ENCODE measurements around the gene DYDC2. TPM values are rescaled to one million over a fixed set of nuclear protein-coding genes. Genes with fewer than 3 reads are reported as not detected.
A peak's percentile ranks its signal among the peaks of the same experiment; 100 is the strongest.

The DYDC2 gene
- total and polyA plus RNA-seq, 9 of the 15 experiments (the other 6 are each of a cell fraction or from before 2014, with no cell fraction given): 0.06 to 0.34 (median 0.15) TPM; not detected in 5

DNA sequence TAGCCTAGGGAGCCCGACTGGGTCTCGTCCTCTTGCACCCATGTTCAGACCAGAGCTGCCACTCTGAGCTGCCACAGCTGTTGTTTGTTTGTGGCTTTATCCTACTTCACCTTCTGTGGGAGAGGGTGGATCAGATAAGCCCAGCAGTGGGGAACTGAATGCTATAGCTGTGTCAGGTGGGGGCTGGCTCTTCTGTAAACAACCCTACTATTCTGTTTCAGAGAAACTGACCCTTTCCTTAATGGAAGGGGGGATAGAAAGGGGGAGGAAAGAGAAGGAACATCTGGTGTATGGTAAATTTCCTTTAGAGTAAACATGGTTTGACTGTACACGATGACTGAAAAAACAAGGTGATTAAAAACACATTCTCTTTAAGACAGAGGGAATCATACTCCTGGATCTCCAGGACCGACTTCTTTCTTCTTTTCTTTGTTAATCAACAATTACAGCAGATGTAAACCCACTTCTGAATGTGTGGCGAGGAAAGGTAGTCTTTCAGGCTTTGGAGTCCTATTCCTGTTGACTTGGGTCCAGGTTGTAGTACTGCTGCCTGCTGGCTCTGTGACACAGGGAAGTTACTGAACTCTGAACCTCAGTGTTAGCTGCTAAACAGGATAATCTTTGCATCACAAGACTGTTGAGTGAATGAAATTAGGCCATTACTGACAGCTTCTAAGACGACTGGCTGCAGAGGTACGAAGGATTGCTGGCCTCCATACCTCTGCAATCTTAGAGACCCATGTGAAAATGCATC lies 57.7 kb downstream of the DYDC2 start (continued):
- TF ChIP-seq, protein P1, sequence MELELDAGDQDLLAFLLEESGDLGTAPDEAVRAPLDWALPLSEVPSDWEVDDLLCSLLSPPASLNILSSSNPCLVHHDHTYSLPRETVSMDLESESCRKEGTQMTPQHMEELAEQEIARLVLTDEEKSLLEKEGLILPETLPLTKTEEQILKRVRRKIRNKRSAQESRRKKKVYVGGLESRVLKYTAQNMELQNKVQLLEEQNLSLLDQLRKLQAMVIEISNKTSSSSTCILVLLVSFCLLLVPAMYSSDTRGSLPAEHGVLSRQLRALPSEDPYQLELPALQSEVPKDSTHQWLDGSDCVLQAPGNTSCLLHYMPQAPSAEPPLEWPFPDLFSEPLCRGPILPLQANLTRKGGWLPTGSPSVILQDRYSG (tag; conservative IDR thresholded peaks at IDR 0.05; ENCODE audit: low read depth): no peak
- TF ChIP-seq ARID1B (IDR thresholded peaks at IDR 0.05) (peak; percentile 83), MAFK (IDR thresholded peaks at IDR 0.05; ENCODE audit: low read length) (no peak), NEUROD1 (IDR thresholded peaks at IDR 0.05; ENCODE audit: borderline replicate concordance, low read depth, low read length, partially characterized antibody) (no peak), RBBP5 (IDR thresholded peaks at IDR 0.05; ENCODE audit: borderline replicate concordance, insufficient read depth, low read length, poor library complexity, severe bottlenecking) (no peak), FOXP1 (CRISPR knock-in tag; IDR thresholded peaks at IDR 0.05) (no peak), PBX2 (CRISPR knock-in tag; IDR thresholded peaks at IDR 0.05; ENCODE audit: low read depth) (no peak), PBX2 (tag; conservative IDR thresholded peaks at IDR 0.05; ENCODE audit: low read depth) (0 out of 2 replicates have a peak, but pooled peaks have one; percentile 8), TEAD4 (IDR thresholded peaks at IDR 0.05; ENCODE audit: low read length) (peak; percentile 80), TEAD4 (CRISPR knock-in tag; IDR thresholded peaks at IDR 0.05; ENCODE audit: borderline replicate concordance) (no peak), HCFC1 (IDR thresholded peaks at IDR 0.05; ENCODE audit: low read depth, low read length) (no peak), ZHX1 (conservative IDR thresholded peaks at IDR 0.05; ENCODE audit: low read length) (no peak), ZNF76 (CRISPR knock-in tag; IDR thresholded peaks at IDR 0.05; ENCODE audit: borderline replicate concordance) (no peak), ZNF121 (CRISPR knock-in tag; conservative IDR thresholded peaks at IDR 0.05) (no peak), SMARCA4 (IDR thresholded peaks at IDR 0.05) (peak; percentile 63; the same call in 1 of the 2 replicates), MED1 (CRISPR knock-in tag; IDR thresholded peaks at IDR 0.05; ENCODE audit: borderline replicate concordance) (no peak), NR2F6 (CRISPR knock-in tag; IDR thresholded peaks at IDR 0.05) (no peak)
- TF ChIP-seq, protein P2, sequence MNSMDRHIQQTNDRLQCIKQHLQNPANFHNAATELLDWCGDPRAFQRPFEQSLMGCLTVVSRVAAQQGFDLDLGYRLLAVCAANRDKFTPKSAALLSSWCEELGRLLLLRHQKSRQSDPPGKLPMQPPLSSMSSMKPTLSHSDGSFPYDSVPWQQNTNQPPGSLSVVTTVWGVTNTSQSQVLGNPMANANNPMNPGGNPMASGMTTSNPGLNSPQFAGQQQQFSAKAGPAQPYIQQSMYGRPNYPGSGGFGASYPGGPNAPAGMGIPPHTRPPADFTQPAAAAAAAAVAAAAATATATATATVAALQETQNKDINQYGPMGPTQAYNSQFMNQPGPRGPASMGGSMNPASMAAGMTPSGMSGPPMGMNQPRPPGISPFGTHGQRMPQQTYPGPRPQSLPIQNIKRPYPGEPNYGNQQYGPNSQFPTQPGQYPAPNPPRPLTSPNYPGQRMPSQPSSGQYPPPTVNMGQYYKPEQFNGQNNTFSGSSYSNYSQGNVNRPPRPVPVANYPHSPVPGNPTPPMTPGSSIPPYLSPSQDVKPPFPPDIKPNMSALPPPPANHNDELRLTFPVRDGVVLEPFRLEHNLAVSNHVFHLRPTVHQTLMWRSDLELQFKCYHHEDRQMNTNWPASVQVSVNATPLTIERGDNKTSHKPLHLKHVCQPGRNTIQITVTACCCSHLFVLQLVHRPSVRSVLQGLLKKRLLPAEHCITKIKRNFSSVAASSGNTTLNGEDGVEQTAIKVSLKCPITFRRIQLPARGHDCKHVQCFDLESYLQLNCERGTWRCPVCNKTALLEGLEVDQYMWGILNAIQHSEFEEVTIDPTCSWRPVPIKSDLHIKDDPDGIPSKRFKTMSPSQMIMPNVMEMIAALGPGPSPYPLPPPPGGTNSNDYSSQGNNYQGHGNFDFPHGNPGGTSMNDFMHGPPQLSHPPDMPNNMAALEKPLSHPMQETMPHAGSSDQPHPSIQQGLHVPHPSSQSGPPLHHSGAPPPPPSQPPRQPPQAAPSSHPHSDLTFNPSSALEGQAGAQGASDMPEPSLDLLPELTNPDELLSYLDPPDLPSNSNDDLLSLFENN (IDR thresholded peaks at IDR 0.05; ENCODE audit: low read depth in 2 of 2, low read length in 2 of 2): no peak
